Activated naive CD4-positive, alpha-beta T cell (primary cell): ENCODE results near the gene HDAC9.

Source experiments
- DNase-seq, 4 experiments: peaks; one replicate each; lab custom pipeline; 2025; lab: John Stamatoyannopoulos, UW

The HDAC9 gene

DNA sequence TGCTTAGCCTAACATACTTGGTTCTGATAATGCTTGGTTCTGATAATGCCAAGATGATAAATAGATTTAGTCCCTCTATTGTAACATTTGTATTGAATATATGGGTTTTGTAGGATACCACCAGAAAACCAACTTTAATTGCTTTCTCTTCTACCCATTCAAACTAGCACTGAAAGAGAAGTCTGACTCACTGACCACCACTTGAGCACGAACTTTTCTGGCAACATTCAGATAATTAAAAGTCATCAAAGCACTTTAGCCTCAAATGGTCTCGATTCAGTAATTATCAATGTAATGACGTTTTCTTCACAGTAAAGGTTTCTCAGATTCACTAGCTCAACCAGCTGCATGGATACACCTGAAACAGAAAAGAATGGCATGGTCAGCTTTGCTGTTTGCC is 63.0 kb downstream of the HDAC9 start:
- no peak for DNase-seq

DNA sequence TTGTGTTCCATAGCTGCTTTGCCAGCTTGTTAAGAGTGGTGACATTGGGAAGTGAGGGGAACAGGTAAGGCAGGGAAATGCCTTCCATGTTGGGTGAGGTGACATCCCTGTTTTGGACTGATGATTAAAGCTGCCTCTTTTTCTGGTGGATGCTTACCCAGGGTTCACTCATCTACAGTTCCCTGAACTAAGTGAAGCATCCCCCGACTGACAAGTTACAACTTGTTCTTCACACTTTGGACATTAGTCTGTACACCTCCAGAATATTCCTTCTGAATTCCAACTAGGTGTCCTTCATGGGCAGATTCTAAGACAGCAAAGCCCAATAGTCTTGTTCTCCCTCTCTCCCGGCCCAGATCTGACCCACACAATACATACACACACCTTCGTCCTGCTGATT is 63.4 kb downstream of the HDAC9 start:
- no peak for DNase-seq

GRCh38 chr7:18559756-18560155 is 64.2 kb downstream of the HDAC9 start:
- no peak for DNase-seq

GRCh38 chr7:18564779-18565178 is 69.2 kb downstream of the HDAC9 start:
- no peak for DNase-seq

- no peak for DNase-seq
Observed at GRCh38 chr7:18565337-18565736, 69.8 kb downstream of the HDAC9 start.

DNA sequence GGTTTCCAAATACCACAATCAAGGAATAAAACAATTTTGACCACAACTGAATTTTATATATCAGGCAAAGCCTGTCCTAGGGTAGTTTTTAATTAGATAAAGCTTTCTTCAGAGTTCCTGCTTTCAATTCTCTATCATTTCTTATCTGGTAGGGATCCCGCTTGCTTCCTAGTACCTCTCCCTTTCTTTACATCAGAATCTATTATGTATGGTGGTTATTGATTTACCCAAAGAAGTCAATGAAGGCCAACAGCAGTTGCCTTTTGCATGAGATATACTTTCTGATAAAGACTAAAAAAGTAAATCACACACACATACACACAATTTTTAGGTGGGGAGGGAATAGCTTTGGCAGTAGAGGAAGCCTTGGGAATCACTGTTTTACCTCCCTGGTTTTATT is 70.7 kb downstream of the HDAC9 start:
- DNase-seq: no peak

- DNase-seq: no peak
Observed at GRCh38 chr7:18566829-18567228, 71.3 kb downstream of the HDAC9 start.

GRCh38 chr7:18570441-18570840 is 74.9 kb downstream of the HDAC9 start:
- DNase-seq: no peak

- DNase-seq: no peak
Observed at GRCh38 chr7:18570890-18571478, 75.4 kb downstream of the HDAC9 start.

DNA sequence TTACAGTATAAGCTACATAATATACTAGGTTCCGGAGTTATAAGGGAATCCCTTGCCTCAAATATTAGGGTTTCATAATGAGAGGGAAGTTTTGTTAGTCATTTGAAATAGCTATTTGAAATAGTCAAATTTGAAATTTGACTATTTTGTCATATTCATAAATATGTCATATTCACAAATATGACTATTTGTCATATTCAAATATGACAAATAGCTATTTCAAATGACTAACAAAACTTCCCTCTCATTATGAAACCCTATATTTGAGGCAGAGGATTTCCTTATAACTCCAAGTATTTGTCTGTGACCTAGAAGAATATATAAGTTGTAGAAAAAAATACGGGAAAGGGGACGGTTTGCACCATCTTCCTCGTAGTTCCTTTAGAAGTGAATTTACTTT is 76.6 kb downstream of the HDAC9 start:
- DNase-seq: no peak

DNA sequence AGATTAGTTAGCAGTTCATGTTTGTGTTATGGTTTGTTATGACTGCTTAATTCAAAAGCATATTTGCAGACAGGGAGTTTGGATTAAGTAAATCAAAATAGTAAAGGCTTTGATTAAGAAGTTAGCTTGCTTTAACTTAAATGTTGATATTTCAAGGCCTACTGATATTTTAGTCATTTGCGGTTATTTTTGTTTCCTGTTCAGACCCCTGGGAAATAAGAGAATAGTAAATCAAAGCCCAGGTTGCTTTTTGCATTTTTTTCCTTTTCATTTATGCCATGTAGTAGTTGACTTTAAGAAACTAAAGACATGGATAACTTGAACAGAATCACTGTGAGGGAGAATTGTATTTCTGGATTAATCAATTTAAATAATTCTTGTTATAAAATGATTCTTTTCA is 77.3 kb downstream of the HDAC9 start:
- no peak for DNase-seq

DNA sequence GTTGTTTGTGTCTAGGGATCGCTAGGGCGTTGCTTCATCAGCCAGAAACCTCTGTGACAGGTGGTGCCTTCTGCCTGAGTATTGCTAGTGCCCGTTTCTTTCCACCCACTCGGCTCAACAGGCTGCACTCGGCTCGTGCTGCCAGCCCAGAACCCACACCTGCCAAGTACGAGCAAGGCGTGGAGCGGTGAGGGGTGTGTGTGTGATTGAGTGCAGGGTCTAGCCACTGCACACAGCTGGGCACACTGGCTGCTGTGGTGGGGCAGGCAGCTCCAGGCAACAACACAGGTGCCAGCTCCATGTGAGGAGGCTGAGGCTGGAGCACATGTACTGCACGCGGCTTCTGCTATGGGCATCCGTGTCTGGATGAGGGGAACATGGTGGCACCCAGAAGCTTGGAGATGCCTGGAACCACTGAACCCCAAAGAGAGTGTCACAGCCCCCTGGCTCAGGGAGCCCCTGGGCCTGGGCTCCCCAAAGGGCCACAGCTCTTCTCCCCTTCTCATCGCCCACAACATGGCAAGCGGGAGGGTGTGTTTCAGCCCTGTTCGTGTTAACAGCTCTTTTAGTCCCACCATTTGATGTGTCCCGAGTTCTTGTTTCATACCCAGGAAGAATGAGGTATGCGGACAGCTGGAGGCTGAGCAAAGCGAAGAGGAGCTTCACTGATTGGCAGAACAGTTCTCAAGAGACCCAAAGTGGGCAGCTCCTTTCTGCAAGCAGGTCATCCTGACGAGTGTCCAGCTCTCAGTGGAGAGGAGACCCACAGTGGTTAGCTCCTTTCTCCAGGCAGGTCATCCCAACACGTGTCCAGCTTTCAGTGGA is 78.1 kb downstream of the HDAC9 start:
- no peak for DNase-seq

DNA sequence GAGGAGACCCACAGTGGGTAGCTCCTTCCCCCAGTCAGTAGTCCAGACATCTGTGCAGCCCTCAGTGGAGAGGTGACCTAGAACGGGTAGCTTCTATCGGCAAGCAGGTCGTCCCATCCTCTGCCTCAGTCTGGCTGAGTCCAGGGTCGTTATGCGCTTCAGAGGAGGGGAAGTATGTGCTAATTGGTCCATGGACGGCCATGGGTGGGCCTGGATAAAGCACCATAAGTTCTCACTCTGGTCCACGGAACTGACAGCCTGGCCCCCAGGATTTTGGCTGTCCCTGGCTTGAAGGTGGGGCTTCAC is 78.6 kb downstream of the HDAC9 start:
- DNase-seq: no peak

DNA sequence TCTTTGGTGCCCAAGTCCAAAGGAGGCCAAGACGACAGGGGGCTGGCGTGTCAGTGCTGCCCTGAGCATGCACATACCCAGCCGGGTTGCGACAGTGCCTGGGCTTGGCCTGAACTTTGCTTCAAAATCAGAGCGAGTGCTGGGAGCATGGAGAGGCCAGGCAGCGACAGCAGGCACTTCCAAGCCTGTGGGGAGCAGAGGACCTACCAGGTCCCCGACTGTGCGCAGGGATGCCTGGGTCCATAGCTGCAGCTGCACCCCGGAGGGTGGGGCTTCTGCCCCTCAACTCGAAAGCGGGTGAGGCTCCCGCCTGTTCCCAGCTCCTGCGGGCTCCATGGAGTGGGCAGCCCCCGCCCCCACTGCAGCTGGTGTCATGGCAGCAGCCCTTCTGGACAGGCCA is 79.1 kb downstream of the HDAC9 start:
- no peak for DNase-seq

GRCh38 chr7:18575622-18576572 is 80.3 kb downstream of the HDAC9 start:
- no peak for DNase-seq

DNA sequence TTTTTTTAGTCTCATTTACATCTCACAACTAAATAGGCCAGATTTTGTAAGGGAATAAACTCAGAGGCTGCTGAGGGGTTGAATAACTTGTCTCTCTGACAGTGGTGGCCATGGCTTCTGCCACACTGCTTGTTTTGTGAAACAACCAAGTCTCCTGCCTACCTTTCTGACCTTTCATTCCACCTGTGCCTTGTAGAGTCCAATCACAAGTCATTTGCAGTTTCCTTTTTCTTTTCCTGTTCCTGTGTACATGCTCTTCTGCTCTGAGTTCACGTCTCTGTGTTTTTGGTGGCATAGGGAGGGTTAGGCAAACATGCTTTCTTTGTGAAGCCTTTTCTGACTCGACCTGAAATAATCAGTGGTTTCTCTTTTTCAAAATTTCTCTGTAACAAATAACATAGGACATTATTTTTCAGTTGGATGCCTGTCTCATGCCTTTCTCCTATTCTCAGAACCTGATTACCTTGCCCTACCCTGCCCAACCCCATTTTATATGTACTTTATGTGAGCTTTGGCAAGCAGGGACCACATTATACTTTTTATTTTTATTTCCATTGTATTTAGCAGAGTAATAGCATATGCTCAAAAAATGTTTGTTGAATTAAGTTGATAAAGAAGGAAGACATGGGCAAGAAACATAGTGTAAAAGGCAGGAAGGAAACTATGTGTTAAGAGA is 81.7 kb downstream of the HDAC9 start:
- no peak for DNase-seq

- DNase-seq: no peak
Observed at GRCh38 chr7:18579698-18580097, 84.1 kb downstream of the HDAC9 start.

- DNase-seq: no peak
Observed at GRCh38 chr7:18580950-18581349, 85.4 kb downstream of the HDAC9 start.

- no peak for DNase-seq
Observed at GRCh38 chr7:18583305-18583704, 87.8 kb downstream of the HDAC9 start.

DNA sequence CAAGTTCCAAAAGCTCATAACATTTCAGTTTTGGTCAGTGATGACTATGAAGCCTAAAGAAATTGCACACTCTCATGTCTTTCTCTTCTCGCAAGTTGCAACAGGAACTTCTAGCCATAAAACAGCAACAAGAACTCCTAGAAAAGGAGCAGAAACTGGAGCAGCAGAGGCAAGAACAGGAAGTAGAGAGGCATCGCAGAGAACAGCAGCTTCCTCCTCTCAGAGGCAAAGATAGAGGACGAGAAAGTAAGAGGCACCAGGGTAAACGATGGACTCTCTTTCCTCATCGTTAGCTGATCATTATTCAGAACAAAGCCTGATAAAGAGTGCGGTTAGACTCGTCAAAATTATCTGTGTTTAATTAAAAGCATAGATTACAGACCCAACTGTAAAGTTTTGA is 94.7 kb downstream of the HDAC9 start:
- DNase-seq: no peak

- no peak for DNase-seq
Observed at GRCh38 chr7:18590744-18591340, 95.3 kb downstream of the HDAC9 start.
